GM19467 (cell line): ENCODE results near the gene SPOP.
"Not testable (repeated sequence)": the region's sequence is repeated elsewhere in the genome, so short reads cannot be mapped to it uniquely, and the experiment has no call there.

Experiments used
- ATAC-seq: cut with Tn5 transposase; IDR thresholded peaks from one replicate; pipeline ENCODE4 v1.9.1; 2021; ENCODE audit warnings: mild to moderate bottlenecking, moderate library complexity; ENCODE audit not compliant: unreplicated experiment

SPOP gene

GRCh38 chr17:49574945-49575678, 102.8 kb downstream of the SPOP start:
- ATAC-seq, result no peak

- no peak for ATAC-seq
These were observed 103.5 kb downstream of the SPOP start for GRCh38 chr17:49574323-49574781.

GRCh38 chr17:49573510-49574322, 104.2 kb downstream of the SPOP start:
- no peak for ATAC-seq

GRCh38 chr17:49572806-49573420, 105.0 kb downstream of the SPOP start:
- no peak for ATAC-seq

GRCh38 chr17:49572226-49572625, 105.7 kb downstream of the SPOP start:
- no peak for ATAC-seq

- no peak for ATAC-seq
These were observed 106.1 kb downstream of the SPOP start for GRCh38 chr17:49571764-49572163.

- ATAC-seq, result no peak
These were observed 106.6 kb downstream of the SPOP start for GRCh38 chr17:49571283-49571682.

- no peak for ATAC-seq
These were observed 107.2 kb downstream of the SPOP start for GRCh38 chr17:49570540-49571242.

GRCh38 chr17:49568695-49569047, 109.2 kb downstream of the SPOP start:
- not testable (repeated sequence) for ATAC-seq

GRCh38 chr17:49567871-49568694, 109.8 kb downstream of the SPOP start:
- ATAC-seq, result peak; percentile 35

GRCh38 chr17:49567104-49567521, 110.8 kb downstream of the SPOP start:
- ATAC-seq, result no peak

GRCh38 chr17:49566668-49567071, 111.2 kb downstream of the SPOP start:
- ATAC-seq, result no peak

GRCh38 chr17:49565948-49566491, 111.9 kb downstream of the SPOP start:
- ATAC-seq, result no peak

GRCh38 chr17:49564638-49565037, 113.3 kb downstream of the SPOP start:
- no peak for ATAC-seq

GRCh38 chr17:49557312-49558024, 120.4 kb downstream of the SPOP start:
- no peak for ATAC-seq

- no peak for ATAC-seq
These were observed 121.5 kb downstream of the SPOP start for GRCh38 chr17:49556223-49556943.

- no peak for ATAC-seq
These were observed 122.2 kb downstream of the SPOP start for GRCh38 chr17:49555495-49556222.
